ENCODE results near the gene EHMT2.
"Not testable (repeated sequence)": the region's sequence is repeated elsewhere in the genome, so short reads cannot be mapped to it uniquely, and the experiment has no call there.

Gene EHMT2

GRCh38 chr6:31869343-31869742 is 28.2 kb downstream of the EHMT2 start:
- no peak for DNase-seq (ENCODE audit: low read depth)

DNA sequence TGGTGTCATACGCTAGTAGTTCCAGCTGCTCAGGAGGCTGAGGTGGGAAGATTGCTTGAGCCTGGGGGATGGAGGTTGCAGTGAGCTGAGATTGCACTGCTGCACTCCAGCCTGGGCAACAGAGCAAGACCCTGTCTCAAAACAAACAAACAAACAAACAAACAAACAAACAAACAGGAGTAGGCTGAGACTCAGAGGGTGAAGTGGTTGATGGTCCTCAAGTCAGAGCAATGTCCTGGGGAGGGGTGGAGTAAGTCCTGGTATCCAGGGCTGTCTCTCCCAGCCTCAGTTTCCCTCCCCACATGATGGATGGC is 28.9 kb downstream of the EHMT2 start:
- not testable (repeated sequence) for DNase-seq (ENCODE audit: low read depth)

DNA sequence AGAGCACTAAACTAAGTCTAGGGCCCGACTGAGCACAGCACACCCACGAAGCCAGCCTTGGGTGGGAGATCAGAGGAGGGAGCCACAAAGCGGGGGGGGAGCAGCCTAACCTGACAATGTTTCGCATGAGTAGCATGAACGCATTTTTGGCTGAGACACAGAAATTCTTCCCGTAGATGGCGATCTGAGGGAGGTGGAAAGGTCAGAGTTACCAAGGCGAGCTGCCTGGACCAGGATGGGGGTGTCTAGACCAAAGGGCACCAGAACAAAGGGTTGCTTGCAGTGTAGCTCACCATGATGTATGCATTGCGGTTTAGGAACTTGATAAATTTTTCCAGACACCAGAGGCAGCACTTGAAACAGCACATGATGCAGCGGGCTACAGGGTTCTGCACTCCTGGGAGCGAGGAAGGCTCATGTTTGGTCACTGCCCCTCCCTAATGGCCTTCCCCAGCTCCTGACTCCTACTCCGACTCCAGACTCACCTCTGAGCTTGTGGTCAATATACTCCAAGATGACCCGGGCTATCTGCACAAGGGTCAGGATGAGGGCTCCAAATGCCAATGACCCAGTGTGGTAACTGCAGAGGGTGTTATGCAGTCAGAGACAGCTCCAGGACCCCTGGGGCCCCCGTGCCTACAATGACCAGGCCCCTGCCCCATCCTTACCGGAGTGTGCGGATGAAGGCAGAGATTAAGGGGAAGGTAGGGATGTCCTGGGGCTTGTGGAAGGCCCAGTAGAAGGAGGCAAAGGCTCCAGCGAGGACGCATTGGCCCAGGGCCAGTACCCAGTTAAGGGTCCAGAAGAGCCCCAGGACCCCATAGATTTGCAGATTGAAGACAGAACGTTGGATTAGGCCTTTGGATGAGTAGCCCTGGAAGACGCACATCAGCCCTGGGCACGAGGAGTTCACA is 32.0 kb downstream of the EHMT2 start:
- no peak for DNase-seq (ENCODE audit: low read depth)

- DNase-seq (ENCODE audit: low read depth): no peak
These were observed 32.7 kb downstream of the EHMT2 start for GRCh38 chr6:31864818-31865204.

- DNase-seq (ENCODE audit: low read depth): not testable (repeated sequence)
These were observed 33.4 kb downstream of the EHMT2 start for GRCh38 chr6:31864123-31864562.

DNA sequence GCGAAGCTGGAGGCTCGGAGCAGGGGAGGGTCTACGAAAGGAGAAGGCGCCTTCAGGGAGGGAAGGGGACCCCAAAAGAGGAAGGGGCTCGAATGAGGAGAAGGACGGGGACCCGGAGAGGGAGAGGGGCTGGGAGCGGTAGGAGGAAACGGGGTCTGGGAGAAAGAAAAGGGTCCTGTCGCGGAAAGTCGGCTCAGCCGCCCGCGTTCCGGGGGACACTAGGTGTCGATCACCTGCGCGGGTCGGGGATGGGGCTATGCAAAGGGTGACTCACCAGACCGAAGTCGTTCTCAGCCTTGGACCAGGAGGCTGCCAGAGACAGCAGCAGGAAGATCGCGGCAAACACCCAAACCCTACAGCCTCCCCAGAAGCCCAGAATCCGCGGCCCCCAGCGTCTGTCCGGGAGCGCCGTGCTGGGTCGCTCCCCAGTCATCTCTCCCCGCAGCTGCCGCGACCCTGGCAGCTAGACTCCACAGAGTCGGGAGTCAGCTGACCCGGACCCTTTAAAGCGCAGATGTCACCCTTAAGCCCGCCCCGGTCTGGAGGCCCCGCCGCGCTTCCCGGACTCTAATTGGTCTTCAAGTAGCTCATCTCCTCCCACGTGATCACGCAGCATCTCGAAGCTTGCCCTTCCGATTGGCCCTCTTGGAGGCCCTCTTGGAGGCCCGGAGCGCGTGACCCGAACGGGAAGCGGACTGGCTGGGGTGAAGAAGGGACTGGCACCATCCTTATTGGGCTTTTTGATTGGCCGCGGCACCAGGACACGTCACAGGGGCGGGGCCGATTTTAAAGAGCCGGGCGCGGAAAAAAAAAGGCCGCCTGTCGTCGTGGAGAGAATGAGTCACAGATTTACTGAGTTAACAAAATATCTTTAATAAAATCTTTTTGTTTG is 34.9 kb downstream of the EHMT2 start, which contains the start of gene NEU1:
NEU1 (minus strand) TSS at position 478 of the 892 bp plus-strand sequence; CDS start at position 433, 45 bp downstream.
- DNase-seq (ENCODE audit: low read depth): peak; percentile 100

- no peak for DNase-seq (ENCODE audit: low read depth)
These were observed 35.6 kb downstream of the EHMT2 start for GRCh38 chr6:31861919-31862343.

- no peak for DNase-seq (ENCODE audit: low read depth)
These were observed 36.3 kb downstream of the EHMT2 start for GRCh38 chr6:31861150-31861549.

DNA sequence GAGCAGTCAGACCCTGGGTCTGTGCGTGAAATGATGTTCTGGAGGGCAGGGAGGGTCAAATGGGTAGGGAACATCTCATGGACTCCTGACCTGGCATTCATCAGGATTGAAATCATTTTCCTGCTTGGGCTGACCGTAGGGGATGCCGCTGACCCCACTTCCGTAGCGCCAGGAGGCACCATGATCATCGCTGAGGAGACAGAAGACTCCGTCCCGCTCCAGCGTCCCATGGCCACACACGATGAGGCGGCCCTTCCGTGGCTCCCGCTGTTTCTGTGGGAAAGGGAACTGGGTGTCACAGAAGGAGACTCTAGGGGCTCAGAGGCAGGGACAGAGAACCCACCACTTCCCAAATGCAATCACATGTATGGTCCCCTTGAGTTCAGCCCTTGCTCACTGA is 37.1 kb downstream of the EHMT2 start:
- no peak for DNase-seq (ENCODE audit: low read depth)

- DNase-seq (ENCODE audit: low read depth): no peak
These were observed 37.6 kb downstream of the EHMT2 start for GRCh38 chr6:31859923-31860322.

- no peak for DNase-seq (ENCODE audit: low read depth)
These were observed 38.8 kb downstream of the EHMT2 start for GRCh38 chr6:31858707-31859106.

- DNase-seq (ENCODE audit: low read depth): not testable (repeated sequence)
These were observed 39.7 kb downstream of the EHMT2 start for GRCh38 chr6:31857774-31858173.

DNA sequence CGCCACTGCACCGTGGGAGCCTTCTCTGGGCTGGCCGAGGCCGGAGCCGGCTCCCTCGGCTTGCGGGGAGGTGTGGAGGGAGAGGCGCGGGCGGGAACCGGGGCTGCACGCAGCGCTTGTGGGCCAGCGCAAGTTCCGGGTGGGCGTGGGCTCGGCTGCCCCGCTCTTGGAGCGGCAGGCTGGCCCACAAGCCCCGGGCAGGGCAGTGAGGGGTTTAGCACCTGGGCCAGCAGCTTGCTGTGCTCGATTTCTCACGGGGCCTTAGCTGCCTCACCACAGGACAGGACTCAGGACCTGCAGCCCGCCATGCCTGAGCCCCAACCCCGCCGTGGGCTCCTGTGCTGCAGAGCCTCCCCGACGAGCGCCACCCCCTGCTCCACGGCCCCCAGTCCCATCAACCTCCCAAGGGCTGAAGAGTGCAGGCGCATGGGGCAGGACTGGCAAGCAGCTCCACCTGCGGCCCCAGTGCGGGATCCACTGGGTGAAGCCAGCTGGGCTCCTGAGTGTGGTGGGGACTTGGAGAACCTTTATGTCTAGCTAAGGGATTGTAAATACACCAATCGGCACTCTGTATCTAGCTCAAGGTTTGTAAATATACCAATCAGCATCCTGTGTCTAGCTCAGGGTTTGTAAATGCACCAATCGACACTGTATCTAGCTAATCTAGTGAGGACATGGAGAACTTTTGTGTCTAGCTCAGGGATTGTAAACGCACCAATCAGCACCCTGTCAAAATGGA is 45.3 kb downstream of the EHMT2 start:
- DNase-seq (ENCODE audit: low read depth): not testable (repeated sequence)

- no peak for DNase-seq (ENCODE audit: low read depth)
These were observed 46.0 kb downstream of the EHMT2 start for GRCh38 chr6:31851485-31851832.

- no peak for DNase-seq (ENCODE audit: low read depth)
These were observed 46.6 kb downstream of the EHMT2 start for GRCh38 chr6:31850765-31851484.

DNA sequence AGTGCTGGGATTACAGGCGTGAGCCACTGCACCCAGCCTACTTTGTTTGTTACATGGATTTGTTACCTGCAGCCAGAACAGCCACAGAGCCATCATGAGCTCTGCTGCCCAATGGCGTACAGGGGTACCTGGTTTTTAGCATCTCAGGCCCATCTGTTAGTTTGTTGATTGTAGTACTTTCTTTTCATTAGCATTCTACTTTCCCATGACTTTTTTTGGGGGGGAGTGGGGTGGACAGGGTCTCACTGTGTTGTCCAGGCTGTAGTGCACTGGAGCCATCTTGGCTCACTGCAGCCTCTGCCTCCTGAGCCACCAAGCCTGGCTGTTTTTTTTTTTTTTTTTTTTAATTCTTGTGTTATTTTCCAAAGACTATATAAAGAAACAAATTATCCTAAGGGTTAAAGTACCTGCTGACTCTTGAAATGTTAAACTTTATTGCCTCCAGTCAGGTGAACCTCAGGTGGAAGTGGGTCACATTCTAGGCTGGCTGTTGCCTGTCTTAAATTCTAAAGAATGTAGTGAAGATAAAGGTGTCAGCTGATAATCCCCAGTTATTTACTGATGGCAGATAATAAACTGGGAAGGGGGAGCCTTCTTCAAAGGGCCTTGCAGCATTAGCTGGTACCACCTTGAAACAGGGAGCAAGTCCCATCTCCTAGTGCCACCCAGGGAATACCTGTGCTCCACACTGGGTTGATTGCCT is 50.1 kb downstream of the EHMT2 start:
- no peak for DNase-seq (ENCODE audit: low read depth)

DNA sequence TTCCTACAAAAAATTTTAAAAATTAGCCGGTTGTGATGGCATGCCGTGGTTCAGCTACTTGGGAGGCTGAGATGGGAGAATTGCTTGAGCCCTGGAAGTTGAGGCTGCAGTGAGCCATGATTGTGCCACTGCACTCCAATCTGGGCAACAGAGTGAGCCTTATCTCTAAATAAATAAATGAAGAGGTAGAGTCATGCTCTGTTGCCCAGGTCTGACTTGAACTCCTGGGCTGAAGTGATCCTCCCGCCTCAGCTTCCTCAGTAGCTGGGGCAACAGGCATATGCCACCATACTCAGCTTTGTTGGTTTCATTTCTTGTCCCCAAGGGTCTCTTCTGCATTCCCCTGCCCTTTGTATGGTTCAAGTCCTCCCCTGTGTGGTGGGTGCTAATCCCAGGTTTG is 53.0 kb downstream of the EHMT2 start:
- no peak for DNase-seq (ENCODE audit: low read depth)

- DNase-seq (ENCODE audit: low read depth): no peak
These were observed 55.4 kb downstream of the EHMT2 start for GRCh38 chr6:31842053-31842452.

- DNase-seq (ENCODE audit: low read depth): not testable (repeated sequence)
These were observed 57.7 kb downstream of the EHMT2 start for GRCh38 chr6:31839779-31840126.

DNA sequence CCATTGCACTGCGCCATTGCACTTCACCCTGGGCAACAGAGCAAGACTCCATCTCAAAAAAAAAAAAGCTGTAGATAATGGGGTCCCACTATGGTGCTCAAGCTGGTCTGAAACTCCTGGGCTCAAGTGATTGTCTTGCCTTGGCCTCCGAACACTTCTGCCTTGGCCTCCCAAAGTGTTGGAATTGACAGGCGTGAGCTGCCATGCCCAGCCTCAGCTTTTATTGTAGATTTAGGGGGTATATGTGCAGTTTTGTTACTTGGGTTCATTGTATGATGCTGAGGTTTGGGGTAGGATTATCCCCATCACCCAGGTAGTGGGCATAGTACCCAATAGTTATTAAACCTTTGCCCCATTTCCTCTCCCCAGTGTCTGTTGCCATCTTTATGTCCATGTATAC is 58.5 kb downstream of the EHMT2 start:
- no peak for DNase-seq (ENCODE audit: low read depth)

DNA sequence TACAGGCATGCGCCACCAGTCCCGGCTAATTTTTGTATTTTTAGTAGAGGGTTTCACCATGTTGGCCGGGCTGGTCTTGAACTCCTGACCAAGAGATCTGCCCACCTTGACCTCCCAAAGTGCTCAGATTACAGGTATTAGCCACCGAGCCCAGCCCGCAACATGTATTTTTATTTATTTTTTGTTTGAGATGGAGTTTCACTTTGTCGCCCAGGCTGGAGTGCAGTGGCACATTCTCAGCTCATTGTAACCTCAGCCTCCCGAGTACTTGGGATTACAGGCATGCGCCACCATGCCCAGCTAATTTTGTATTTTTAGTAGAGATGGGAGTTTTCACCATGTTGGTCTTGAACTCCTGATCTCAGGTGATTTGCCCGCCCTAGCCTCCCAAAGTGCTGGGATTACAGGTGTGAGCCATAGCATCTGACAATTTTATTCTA is 59.4 kb downstream of the EHMT2 start:
- not testable (repeated sequence) for DNase-seq (ENCODE audit: low read depth)

Data from ELR (cell line).